HUDEP-2 (cell line): ENCODE data around the gene CRTC1.

ENCODE experiments used
- DNase-seq, 76 experiments: peaks; one replicate each; lab custom pipeline; 2025; ENCODE audit not compliant: unreplicated experiment in 76 of 76; lab: John Stamatoyannopoulos, UW

The CRTC1 gene

GRCh38 chr19:18763674-18764590 lies 80.5 kb downstream of the CRTC1 start:
- peak in 73 of 76 experiments; percentile 47 to 97 (median 90) for DNase-seq

DNA sequence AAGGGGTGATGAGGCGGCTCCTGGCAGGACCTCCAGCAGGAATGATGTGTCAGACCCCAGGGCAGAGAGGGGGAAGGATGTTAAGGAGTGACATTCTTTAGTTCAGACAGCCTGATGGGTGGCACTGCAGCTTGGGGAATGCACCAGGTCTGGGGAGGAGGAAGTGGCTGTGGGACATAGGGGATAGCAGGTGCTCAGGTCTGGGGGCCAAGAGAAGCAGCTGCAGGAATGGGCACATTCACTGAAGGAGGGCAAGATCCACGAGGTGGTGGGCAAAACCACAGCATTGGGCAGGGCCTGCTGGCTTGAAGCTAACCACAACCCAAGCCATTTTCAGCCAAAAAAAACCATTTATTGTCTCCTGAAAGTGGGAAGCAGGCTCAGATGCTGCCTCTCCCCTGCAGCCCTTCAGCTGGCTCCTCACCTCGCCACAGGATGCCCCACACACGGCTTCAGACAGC lies 81.1 kb downstream of the CRTC1 start:
- DNase-seq, result peak in 1 of 76 experiments; percentile 69

DNA sequence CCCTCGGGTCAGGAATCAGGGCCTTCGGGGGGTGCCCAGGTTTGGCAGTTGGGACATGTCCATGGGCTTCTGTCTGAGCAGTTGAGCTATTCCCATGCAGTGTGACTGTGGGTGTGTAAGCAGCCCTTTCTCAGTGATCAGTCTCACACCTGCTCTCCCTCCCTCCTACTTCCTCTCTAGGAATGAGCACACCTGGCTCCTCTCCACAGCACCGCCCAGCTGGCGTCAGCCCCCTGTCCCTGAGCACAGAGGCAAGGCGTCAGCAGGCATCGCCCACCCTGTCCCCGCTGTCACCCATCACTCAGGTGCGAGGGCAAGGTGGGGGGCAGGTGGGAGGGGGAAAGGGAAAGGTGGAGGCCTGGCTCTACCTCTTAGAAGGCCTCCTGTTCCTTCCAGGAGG lies 81.7 kb downstream of the CRTC1 start:
- no peak for DNase-seq

GRCh38 chr19:18768046-18768771 lies 84.7 kb downstream of the CRTC1 start:
- DNase-seq, result peak in 7 of 76 experiments; percentile 24 to 58 (median 43)

GRCh38 chr19:18768997-18769891 lies 85.8 kb downstream of the CRTC1 start:
- peak in 3 of 76 experiments; percentile 22 to 34 (median 30) for DNase-seq

GRCh38 chr19:18769989-18770528 lies 86.6 kb downstream of the CRTC1 start:
- DNase-seq, result no peak

DNA sequence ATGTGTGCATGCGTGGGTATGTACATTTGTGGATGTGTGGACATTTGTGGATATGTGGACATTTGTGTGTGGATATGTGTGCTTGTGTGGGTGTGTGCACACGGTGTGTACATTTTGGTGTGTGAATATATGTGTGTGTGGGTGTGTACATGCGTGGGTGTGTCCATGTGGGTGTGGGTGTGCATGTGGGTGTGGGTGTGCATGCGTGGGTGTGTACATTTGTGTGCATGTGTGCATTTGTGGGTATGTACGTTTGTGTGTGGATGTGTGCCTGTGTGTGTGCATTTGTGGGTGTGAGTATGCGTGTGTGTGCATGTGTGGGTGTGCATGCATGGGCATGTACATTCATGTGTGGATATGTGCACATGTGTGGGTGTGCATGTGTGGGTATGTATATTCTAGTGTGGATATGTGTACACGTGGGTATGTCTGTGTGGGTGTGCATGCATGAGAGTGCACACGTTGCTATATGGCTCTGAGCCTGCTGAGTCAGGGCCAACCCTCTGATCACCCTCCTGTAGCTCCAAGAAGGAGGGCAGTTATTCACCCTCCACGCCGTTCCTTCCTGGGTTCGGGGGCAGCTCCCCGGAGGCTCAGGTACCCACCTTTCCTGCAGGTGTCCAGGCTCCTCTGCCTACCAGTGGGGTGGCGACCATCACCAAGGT lies 87.3 kb downstream of the CRTC1 start:
- no peak for DNase-seq

DNA sequence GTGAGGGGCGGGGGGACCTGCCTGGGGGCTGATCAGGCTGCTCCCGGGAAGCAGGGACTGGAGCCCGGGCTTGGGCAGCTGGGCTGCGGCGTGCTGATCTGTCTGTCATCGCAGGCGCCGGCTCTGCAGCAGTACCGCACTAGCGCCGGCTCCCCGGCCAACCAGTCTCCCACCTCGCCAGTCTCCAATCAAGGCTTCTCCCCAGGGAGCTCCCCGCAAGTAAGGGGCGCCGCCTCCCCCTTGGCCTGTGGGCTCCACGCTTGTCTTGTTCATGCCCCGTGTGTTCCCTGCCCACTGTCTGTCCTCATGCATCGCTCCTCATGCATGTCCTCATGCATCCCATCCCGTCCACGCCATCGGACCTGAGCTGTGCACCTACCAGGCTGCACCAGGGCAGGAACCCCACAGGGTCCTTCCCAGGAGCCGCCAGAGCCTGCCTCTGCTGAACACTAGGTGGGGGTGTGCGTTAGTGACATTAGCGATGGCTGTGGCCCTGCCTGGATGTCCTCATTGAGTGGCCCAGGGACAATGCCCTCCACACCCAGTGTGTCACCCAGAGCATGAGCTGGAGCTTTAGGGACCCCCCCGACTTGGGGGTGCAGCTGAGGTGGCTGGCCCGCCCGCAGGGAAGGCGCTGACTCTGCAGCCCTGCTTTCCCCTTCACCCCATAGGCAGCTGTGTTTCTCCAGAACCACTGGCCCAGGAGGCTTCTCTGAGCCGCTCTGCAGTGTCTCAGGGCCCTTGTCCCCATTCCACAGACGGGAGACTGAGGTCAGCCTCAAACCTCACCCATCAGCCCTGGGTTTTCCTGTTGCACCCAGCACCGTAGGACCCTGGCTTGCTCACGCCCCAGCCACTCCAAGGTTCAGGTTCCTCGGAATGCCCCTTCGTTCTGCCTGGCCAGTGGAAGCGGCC lies 88.1 kb downstream of the CRTC1 start:
- DNase-seq, result peak in 27 of 76 experiments; percentile 11 to 62 (median 34)

GRCh38 chr19:18772620-18773587 lies 89.4 kb downstream of the CRTC1 start:
- no peak for DNase-seq

GRCh38 chr19:18773682-18774081 lies 90.2 kb downstream of the CRTC1 start:
- DNase-seq, result no peak

GRCh38 chr19:18774107-18774506 lies 90.6 kb downstream of the CRTC1 start:
- no peak for DNase-seq

GRCh38 chr19:18774782-18775444 lies 91.4 kb downstream of the CRTC1 start:
- DNase-seq, result no peak

- no peak for DNase-seq
Measured at GRCh38 chr19:18775586-18776287, 92.3 kb downstream of the CRTC1 start.

DNA sequence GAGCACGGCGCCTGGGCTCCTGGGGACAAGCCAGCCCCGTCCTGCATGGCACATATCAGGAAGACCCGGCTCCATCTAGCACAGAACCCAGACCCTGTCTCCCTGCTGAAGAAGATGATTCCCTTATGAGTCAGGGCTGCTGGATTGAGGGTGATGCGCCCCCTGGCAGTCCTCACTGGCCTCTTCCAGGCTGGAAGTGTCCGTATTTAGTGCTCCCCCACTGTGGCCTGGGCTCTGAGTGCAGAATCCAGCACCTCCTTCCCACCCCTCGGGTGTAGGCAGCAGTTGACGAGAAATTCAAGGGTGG lies 92.8 kb downstream of the CRTC1 start:
- DNase-seq, result no peak

- no peak for DNase-seq
Measured at GRCh38 chr19:18776736-18777135, 93.3 kb downstream of the CRTC1 start.

- no peak for DNase-seq
Measured at GRCh38 chr19:18777301-18778075, 94.0 kb downstream of the CRTC1 start.
